PC-3 (cell line): ENCODE data around the gene FCN2. TPM values are rescaled to one million over a fixed set of nuclear protein-coding genes. Genes with fewer than 3 reads are reported as not detected.

Experiments
- ATAC-seq: fragments of 200-7000 bp; cut with Tn5 transposase; 2 replicates; pipeline ENCODE4 v1.9.1; 2020; ENCODE audit warnings: mild to moderate bottlenecking, moderate library complexity
- BruUV-seq: library from RNA; stranded (reverse); fragments of 400-500 nt; replicated peaks from 2 replicates; lab custom pipeline; 2021; lab: Mats Ljungman, UMichigan
- CTCF ChIA-PET: fragments of 300-600 bp; sonication (Branson Sonifier 250); formaldehyde crosslinking; loops from one replicate; lab custom pipeline; 2022; ENCODE audit warnings: antibody characterized with exemption; lab: Charles Lee
- POLR2A ChIA-PET: fragments of 300-600 bp; sonication (Branson Sonifier 250); formaldehyde crosslinking; loops from one replicate; lab custom pipeline; 2022; ENCODE audit warnings: antibody characterized with exemption; ENCODE audit not compliant: unreplicated experiment; lab: Charles Lee
- DNase-seq: peaks from one replicate; pipeline ENCODE4 v3.0.0-alpha.2; 2015
- H2AFZ ChIP-seq: fragments of 300-600 bp; sonication (generic); 2 replicates; pipeline ENCODE4 v1.6.0; 2016; ENCODE audit warnings: antibody characterized with exemption, low read length
- H3F3A ChIP-seq: fragments of 300-600 bp; sonication (generic); one replicate; pipeline ENCODE4 v1.6.0; 2017; ENCODE audit warnings: antibody characterized with exemption, low read length, control low read depth, mild to moderate bottlenecking; ENCODE audit not compliant: unreplicated experiment
- H3K27ac ChIP-seq: fragments of 300-600 bp; sonication (generic); 2 replicates; pipeline ENCODE4 v1.5.1; 2016; ENCODE audit warnings: mild to moderate bottlenecking, low read length
- H3K27me3 ChIP-seq: fragments of 300-600 bp; sonication (generic); 2 replicates; pipeline ENCODE4 v1.6.1; 2016; ENCODE audit warnings: low read length, mixed read lengths
- H3K36me3 ChIP-seq: fragments of 300-600 bp; sonication (generic); 2 replicates; pipeline ENCODE4 v1.6.1; 2016; ENCODE audit warnings: low read depth, mixed run types, low read length, mixed read lengths
- H3K4me1 ChIP-seq: fragments of 300-600 bp; sonication (generic); 2 replicates; pipeline ENCODE4 v1.5.1; 2016; ENCODE audit warnings: low read length; ENCODE audit not compliant: insufficient read depth
- H3K4me2 ChIP-seq: fragments of 300-600 bp; sonication (generic); 2 replicates; pipeline ENCODE4 v1.6.0; 2016; ENCODE audit warnings: low read length
- H3K4me3 ChIP-seq: fragments of 300-600 bp; sonication (generic); 2 replicates; pipeline ENCODE4 v1.5.1; 2016; ENCODE audit warnings: mild to moderate bottlenecking, low read length, mixed read lengths
- H3K79me2 ChIP-seq: fragments of 300-600 bp; sonication (generic); 2 replicates; pipeline ENCODE4 v1.6.1; 2017; ENCODE audit warnings: low read length, mixed read lengths
- H3K9ac ChIP-seq: fragments of 300-600 bp; sonication (generic); 2 replicates; pipeline ENCODE4 v1.6.0; 2016; ENCODE audit warnings: mild to moderate bottlenecking, low read length
- H3K9me2 ChIP-seq: fragments of 300-600 bp; sonication (generic); replicated peaks from 2 replicates; pipeline ENCODE4 v1.6.1; 2016; ENCODE audit warnings: mixed run types, low read length, mixed read lengths
- H3K9me3 ChIP-seq: fragments of 300-600 bp; sonication (generic); 2 replicates; pipeline ENCODE4 v1.6.1; 2016; ENCODE audit warnings: low read length, mixed read lengths
- H4K20me1 ChIP-seq: fragments of 300-600 bp; sonication (generic); 2 replicates; pipeline ENCODE4 v1.6.1; 2016; ENCODE audit warnings: low read length, mixed read lengths
- CTCF ChIP-seq: fragments of 300-600 bp; sonication (generic); conservative IDR thresholded peaks from 2 replicates; pipeline ENCODE4 v1.5.1; 2017; ENCODE audit warnings: antibody characterized with exemption, low read depth, mild to moderate bottlenecking, low read length
- EZH2 ChIP-seq: fragments of 300-600 bp; sonication (generic); IDR thresholded peaks from one replicate; pipeline ENCODE4 v1.6.1; 2017; ENCODE audit warnings: antibody characterized with exemption, mild to moderate bottlenecking, low read length; ENCODE audit not compliant: unreplicated experiment
- EZH2phosphoT487 ChIP-seq: fragments of 300-600 bp; sonication (generic); IDR thresholded peaks from 2 replicates; pipeline ENCODE4 v1.6.1; 2018; ENCODE audit warnings: mild to moderate bottlenecking, antibody characterized with exemption, low read length, borderline replicate concordance
- intact Hi-C: fragments of 100-400 bp; cut with micrococcal nuclease; formaldehyde crosslinking; loops from 2 replicates; pipeline ENCODE4 v1.9.0; 2023
- total RNA-seq: library from RNA; depleted of rRNA; stranded (reverse); fragments of >200 nt; gene quantifications from 2 replicates; pipeline ENCODE4 v1.2.3, GENCODE V29; 2014

FCN2 gene
- total RNA-seq, 1 experiment from 2014 or later: not detected

DNA sequence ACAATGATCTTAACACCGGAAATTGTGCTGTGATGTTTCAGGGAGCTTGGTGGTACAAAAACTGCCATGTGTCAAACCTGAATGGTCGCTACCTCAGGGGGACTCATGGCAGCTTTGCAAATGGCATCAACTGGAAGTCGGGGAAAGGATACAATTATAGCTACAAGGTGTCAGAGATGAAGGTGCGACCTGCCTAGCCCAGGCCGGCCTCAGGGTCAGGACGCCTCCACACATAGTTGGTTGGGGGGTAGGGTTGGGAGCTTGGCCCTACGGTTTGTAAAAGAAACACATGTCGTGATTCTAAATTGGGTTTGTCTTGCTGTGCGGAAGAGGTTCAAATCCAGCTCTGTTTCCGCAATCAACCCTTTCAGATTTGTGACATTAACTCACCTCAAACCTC is 6.6 kb downstream of the FCN2 start:
- H3K4me1 ChIP-seq: no peaks in the 10 kb centered on the region
- intact Hi-C loops: no loop called here
- H3K4me2 ChIP-seq: no peak overlapping the region
- DNase-seq (no peak), ATAC-seq (no peak)
- TF ChIP-seq CTCF (no peak), EZH2phosphoT487 (no peak), EZH2 (no peak)
- H4K20me1 ChIP-seq: no peaks in the 10 kb centered on the region
- H3K79me2 ChIP-seq: no peaks in the 10 kb centered on the region
- H2AFZ ChIP-seq: no peak overlapping the region
- 0 out of 2 replicates have a peak, but pooled peaks cover 9% of the 10 kb centered on the region for H3K27me3 ChIP-seq
- no peaks in the 10 kb centered on the region for H3F3A ChIP-seq
- H3K4me3 ChIP-seq: no peak overlapping the region
- H3K36me3 ChIP-seq: no peaks in the 10 kb centered on the region
- BruUV-seq: no TSS peak
- no peaks in the 10 kb centered on the region for H3K9me3 ChIP-seq
- H3K9me2 ChIP-seq: no peaks in the 10 kb centered on the region
- no peak overlapping the region for H3K27ac ChIP-seq
- CTCF ChIA-PET: no interaction called here
- POLR2A ChIA-PET: no interaction called here
- no peak overlapping the region for H3K9ac ChIP-seq

- Histone ChIP-seq H2AFZ (no peak overlapping the region), H3K36me3 (no peaks in the 10 kb centered on the region), H3K27me3 (0 out of 2 replicates have a peak, but pooled peaks cover 9% of the 10 kb centered on the region), H3K9ac (no peak overlapping the region), H3K9me2 (no peaks in the 10 kb centered on the region), H3K4me2 (no peak overlapping the region), H3F3A (no peaks in the 10 kb centered on the region), H3K4me3 (no peak overlapping the region), H3K4me1 (no peaks in the 10 kb centered on the region), H3K79me2 (no peaks in the 10 kb centered on the region), H3K9me3 (no peaks in the 10 kb centered on the region), H3K27ac (no peak overlapping the region), H4K20me1 (no peaks in the 10 kb centered on the region)
- TF ChIP-seq CTCF (no peak), EZH2 (no peak), EZH2phosphoT487 (no peak)
- DNase-seq (no peak), ATAC-seq (no peak)
- BruUV-seq: no TSS peak
- POLR2A ChIA-PET: no interaction called here
- intact Hi-C loops: no loop called here
- CTCF ChIA-PET: no interaction called here
These were observed 7.3 kb downstream of the FCN2 start for GRCh38 chr9:134887686-134888602.
